Hepatocyte (in vitro differentiated cells): ENCODE results near the gene ZCCHC13.

Source experiments
- EZH2 ChIP-seq: fragments of 200-600 bp; sonication (generic); IDR thresholded peaks from 2 replicates; pipeline ENCODE4 v1.6.1; 2016; ENCODE audit warnings: antibody characterized with exemption, mild to moderate bottlenecking, borderline replicate concordance
- EZH2phosphoT487 ChIP-seq: fragments of 200-600 bp; sonication (generic); IDR thresholded peaks from one replicate; pipeline ENCODE4 v1.6.1; 2018; ENCODE audit warnings: antibody characterized with exemption, mild to moderate bottlenecking, low read depth, moderate library complexity; ENCODE audit not compliant: unreplicated experiment, severe bottlenecking
- TF ChIP-seq, protein P1 (sequence below): fragments of 200-600 bp; sonication (generic); IDR thresholded peaks from 2 replicates; pipeline ENCODE4 v1.5.1; 2016; ENCODE audit warnings: antibody characterized with exemption, mild to moderate bottlenecking; ENCODE audit not compliant: poor library complexity

DNA sequence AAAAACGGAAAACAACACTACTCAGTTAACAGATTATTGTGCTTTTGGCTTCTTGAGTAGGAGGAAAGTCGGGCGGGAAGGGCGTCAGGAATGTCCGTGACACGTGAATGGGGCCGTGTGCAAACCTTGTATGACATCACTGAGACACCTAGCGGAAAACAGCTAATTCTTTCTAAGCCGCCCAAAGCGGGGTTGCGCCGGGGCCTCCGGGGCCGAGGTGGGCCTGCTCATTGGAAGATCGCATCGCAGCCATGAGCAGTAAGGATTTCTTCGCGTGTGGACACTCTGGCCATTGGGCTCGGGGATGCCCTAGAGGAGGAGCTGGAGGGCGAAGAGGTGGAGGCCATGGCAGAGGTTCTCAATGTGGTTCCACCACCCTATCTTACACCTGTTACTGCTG is at the start of gene ZCCHC13:
- TF ChIP-seq EZH2phosphoT487, result no peak
- no peak for TF ChIP-seq EZH2
- TF ChIP-seq, protein P1, sequence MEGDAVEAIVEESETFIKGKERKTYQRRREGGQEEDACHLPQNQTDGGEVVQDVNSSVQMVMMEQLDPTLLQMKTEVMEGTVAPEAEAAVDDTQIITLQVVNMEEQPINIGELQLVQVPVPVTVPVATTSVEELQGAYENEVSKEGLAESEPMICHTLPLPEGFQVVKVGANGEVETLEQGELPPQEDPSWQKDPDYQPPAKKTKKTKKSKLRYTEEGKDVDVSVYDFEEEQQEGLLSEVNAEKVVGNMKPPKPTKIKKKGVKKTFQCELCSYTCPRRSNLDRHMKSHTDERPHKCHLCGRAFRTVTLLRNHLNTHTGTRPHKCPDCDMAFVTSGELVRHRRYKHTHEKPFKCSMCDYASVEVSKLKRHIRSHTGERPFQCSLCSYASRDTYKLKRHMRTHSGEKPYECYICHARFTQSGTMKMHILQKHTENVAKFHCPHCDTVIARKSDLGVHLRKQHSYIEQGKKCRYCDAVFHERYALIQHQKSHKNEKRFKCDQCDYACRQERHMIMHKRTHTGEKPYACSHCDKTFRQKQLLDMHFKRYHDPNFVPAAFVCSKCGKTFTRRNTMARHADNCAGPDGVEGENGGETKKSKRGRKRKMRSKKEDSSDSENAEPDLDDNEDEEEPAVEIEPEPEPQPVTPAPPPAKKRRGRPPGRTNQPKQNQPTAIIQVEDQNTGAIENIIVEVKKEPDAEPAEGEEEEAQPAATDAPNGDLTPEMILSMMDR, result no peak
